Esophagus muscularis mucosa (tissue), 3 donors: ENCODE results near the gene KRTAP9-3.

Experiments
- CTCF ChIP-seq, 3 experiments: fragments of 200-600 bp in 2 of 3; fragments of 450-650 bp in 1 of 3; sonication (generic) in 2 of 3; IDR thresholded peaks; one replicate each; pipeline ENCODE4 v1.5.1; 2017 to 2019; ENCODE audit warnings: antibody characterized with exemption in 3 of 3, mild to moderate bottlenecking in 2 of 3, moderate library complexity in 1 of 3
- EP300 ChIP-seq: sonication (generic); formaldehyde crosslinking; IDR thresholded peaks from one replicate; pipeline ENCODE4 v1.6.1; 2017; ENCODE audit warnings: antibody characterized with exemption

- TF ChIP-seq CTCF (IDR thresholded peaks at IDR 0.05) (no peak), EP300 (no peak)
Observed at GRCh38 chr17:41185001-41185400, 47.2 kb upstream of the KRTAP9-3 start.
